Tibial nerve (tissue), 3 donors: ENCODE data around the gene VSIG10L.

Experiments used
- CTCF ChIP-seq, 5 experiments: fragments of 200-600 bp in 3 of 5; fragments of 450-650 bp in 2 of 5; sonication (generic) in 3 of 5; IDR thresholded peaks; one replicate each; pipeline ENCODE4 v1.5.1; 2016 to 2019; ENCODE audit warnings: antibody characterized with exemption in 5 of 5, mild to moderate bottlenecking in 3 of 5, moderate library complexity in 2 of 5
- POLR2A ChIP-seq, 2 donors: fragments of 450-650 bp; IDR thresholded peaks; one replicate each; pipeline ENCODE4 v1.6.1; 2017; ENCODE audit warnings: antibody characterized with exemption in 2 of 2, mild to moderate bottlenecking in 2 of 2, moderate library complexity in 2 of 2

DNA sequence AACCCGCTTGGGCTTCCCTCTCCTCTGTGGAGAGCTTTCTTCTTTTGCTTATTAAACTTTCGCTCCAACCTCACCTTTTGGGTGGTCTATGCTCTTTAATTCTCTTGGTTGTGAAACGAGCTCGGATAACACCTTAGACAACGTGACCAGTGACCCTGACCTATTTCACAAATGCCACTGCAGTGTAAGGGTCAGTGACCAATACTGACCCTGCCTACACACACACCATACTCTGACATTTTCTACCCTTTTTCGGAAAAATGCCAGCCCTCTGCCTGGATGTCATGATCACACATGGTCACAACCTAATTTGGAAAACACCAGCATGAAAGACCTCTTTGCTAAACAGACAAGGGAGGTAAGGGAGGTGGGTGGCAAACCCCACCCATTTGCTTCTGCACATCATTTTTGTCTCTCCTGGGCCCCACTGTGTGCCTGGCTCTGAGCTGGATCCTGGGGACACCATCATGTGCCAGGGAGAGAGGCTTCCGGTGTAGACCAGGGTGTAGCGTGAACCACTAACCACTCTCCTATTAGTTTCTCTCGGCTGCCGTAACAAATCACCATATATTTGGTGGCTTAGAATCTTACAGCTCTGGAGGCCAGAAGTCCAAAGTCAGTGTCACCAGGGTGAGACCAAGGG lies 14.3 kb upstream of the VSIG10L start:
- TF ChIP-seq CTCF (IDR thresholded peaks at IDR 0.05): no peak
- no peak for TF ChIP-seq POLR2A (IDR thresholded peaks at IDR 0.05)
